GM12873 (cell line): ENCODE results near the gene NXPH1.

Experiments
- TF ChIP-seq, protein P1 (sequence below): IDR thresholded peaks from 2 replicates; pipeline ENCODE4 v1.5.1; 2012; ENCODE audit warnings: low read depth, mild to moderate bottlenecking, moderate library complexity, low read length, control low read depth; ENCODE audit not compliant: insufficient read depth; ENCODE audit errors: missing control alignments

Gene NXPH1

GRCh38 chr7:8391353-8392062 is 41.9 kb upstream of the NXPH1 start:
- TF ChIP-seq, protein P1, sequence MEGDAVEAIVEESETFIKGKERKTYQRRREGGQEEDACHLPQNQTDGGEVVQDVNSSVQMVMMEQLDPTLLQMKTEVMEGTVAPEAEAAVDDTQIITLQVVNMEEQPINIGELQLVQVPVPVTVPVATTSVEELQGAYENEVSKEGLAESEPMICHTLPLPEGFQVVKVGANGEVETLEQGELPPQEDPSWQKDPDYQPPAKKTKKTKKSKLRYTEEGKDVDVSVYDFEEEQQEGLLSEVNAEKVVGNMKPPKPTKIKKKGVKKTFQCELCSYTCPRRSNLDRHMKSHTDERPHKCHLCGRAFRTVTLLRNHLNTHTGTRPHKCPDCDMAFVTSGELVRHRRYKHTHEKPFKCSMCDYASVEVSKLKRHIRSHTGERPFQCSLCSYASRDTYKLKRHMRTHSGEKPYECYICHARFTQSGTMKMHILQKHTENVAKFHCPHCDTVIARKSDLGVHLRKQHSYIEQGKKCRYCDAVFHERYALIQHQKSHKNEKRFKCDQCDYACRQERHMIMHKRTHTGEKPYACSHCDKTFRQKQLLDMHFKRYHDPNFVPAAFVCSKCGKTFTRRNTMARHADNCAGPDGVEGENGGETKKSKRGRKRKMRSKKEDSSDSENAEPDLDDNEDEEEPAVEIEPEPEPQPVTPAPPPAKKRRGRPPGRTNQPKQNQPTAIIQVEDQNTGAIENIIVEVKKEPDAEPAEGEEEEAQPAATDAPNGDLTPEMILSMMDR: no peak

DNA sequence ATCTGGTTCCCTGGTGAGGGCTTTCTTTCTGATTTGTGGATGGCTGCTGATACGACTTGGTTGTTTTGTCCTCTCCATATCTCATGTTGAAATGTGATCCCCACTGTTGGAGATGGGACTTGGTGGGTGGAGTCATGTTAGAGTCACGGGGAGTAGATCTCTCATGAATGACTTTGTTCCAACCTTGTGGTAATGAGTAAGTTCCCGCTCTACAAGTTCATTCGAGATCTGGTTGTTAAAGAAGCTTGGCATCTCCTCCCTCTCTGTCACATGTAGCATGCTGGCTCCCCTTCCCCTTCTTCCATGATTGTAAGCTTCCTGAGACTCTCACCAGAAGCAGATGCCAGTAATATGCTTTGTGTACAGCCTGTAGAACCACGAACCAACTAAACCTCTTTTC is 37.1 kb upstream of the NXPH1 start:
- TF ChIP-seq, protein P1: no peak

GRCh38 chr7:8408871-8409270 is 24.5 kb upstream of the NXPH1 start:
- TF ChIP-seq, protein P1: no peak

DNA sequence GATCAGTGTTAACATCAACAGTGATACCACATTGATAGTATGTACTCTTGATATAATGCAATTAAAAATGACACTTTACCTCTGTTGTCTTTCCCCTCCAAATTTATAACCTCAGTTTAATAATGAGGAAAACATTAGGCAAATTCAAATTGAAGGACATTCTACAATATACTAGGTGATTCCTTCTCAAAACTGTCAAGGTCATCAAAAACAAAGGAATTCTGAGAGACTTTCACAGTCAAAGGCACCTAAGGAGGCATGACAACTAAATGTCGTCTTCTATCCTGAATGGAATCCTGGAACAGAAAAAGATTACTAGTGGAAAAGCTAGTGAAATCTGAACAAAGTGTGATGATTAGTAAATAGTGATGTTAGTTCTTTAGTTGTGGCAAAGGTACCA is 22.3 kb upstream of the NXPH1 start:
- TF ChIP-seq, protein P1: no peak

GRCh38 chr7:8413600-8413999 is 19.8 kb upstream of the NXPH1 start:
- TF ChIP-seq, protein P1: no peak

GRCh38 chr7:8418629-8419245 is 14.7 kb upstream of the NXPH1 start:
- TF ChIP-seq, protein P1: peak; percentile 69

- TF ChIP-seq, protein P1: no peak
Measured at GRCh38 chr7:8422177-8422576, 11.2 kb upstream of the NXPH1 start.
